K562 (cell line): ENCODE data around the gene MYO7A. TPM values are rescaled to one million over a fixed set of nuclear protein-coding genes. Genes with fewer than 3 reads are reported as not detected.

Experiments used
- ATAC-seq: fragments of 200-7000 bp; cut with Tn5 transposase; 3 replicates; pipeline ENCODE4 v1.9.1; 2020; ENCODE audit warnings: moderate library complexity
- BruUV-seq: library from RNA; stranded (reverse); fragments of 400-500 nt; replicated peaks from 2 replicates; lab custom pipeline; 2021; lab: Mats Ljungman, UMichigan
- CTCF ChIA-PET: fragments of 300-600 bp; formaldehyde crosslinking; extraction: SDS; loops from one replicate; lab custom pipeline; 2021; ENCODE audit warnings: low intra/inter-chr PET ratio; lab: Yijun Ruan, JAX
- POLR2A ChIA-PET: fragments of 300-600, 350-650 bp; sonication (Branson Sonifier 250); formaldehyde crosslinking; extraction: SDS; loops from one replicate; lab custom pipeline; 2021; ENCODE audit warnings: antibody characterized with exemption, inconsistent platforms; lab: Yijun Ruan, JAX
- DNase-seq, 4 experiments: peaks; one replicate each; pipeline versions ENCODE4 v3.0.0 to v3.0.0-alpha.2; 2011 to 2018; ENCODE audit warnings: low spot score in 3 of 4, mixed read lengths in 3 of 4; ENCODE audit errors: extremely low read depth in 1 of 4
- FAIRE-seq: peaks from 2 replicates; lab custom pipeline; 2011; peaks lifted over from hg19 to GRCh38; lab: Jason Lieb, UNC
- H2AFZ ChIP-seq: 2 replicates; pipeline ENCODE4 v1.6.0; 2011; ENCODE audit warnings: low read depth, low read length, control low read depth, inconsistent platforms
- H3K27ac ChIP-seq: fragments of 200-600 bp; 3 replicates; pipeline ENCODE4 v1.8.0; 2011; ENCODE audit warnings: low read depth, mild to moderate bottlenecking, control low read depth, inconsistent platforms, low read length, moderate library complexity, mixed read lengths; ENCODE audit errors: extremely low read depth
- H3K27me3 ChIP-seq, 2 experiments: fragments of 300-600 bp in 1 of 2; 2 replicates in 1 of 2; 3 replicates in 1 of 2; pipeline versions ENCODE4 v1.6.0 to v1.8.0; 2011; ENCODE audit warnings: inconsistent platforms in 2 of 2, low read length in 2 of 2, mild to moderate bottlenecking in 1 of 2, mixed read lengths in 1 of 2, moderate library complexity in 1 of 2; ENCODE audit not compliant: control insufficient read depth in 2 of 2, insufficient read depth in 2 of 2
- H3K36me3 ChIP-seq: fragments of 300-600 bp; 3 replicates; pipeline ENCODE4 v1.8.0; 2011; ENCODE audit warnings: mild to moderate bottlenecking, low read length, inconsistent platforms; ENCODE audit not compliant: control insufficient read depth, insufficient read depth
- H3K4me1 ChIP-seq, 2 experiments: fragments of 200-600 bp in 1 of 2; replicated peaks in 1 of 2; 2 replicates in 1 of 2; 3 replicates in 1 of 2; pipeline versions ENCODE4 v1.5.1 to v1.8.0; 2011; ENCODE audit warnings: inconsistent platforms in 2 of 2, low read length in 2 of 2, mild to moderate bottlenecking in 1 of 2, mixed read lengths in 1 of 2, moderate library complexity in 1 of 2; ENCODE audit not compliant: control insufficient read depth in 2 of 2, insufficient read depth in 2 of 2
- H3K4me2 ChIP-seq: 2 replicates; pipeline ENCODE4 v1.6.1; 2011; ENCODE audit warnings: low read length, control low read depth, inconsistent platforms, mixed read lengths; ENCODE audit not compliant: insufficient read depth
- H3K4me3 ChIP-seq: fragments of 200-600 bp; sonication (generic), shearing (Covaris generic); 2 replicates; pipeline ENCODE4 v1.5.1; 2016; ENCODE audit warnings: control low read depth, inconsistent platforms
- H3K79me2 ChIP-seq: fragments of 200-600 bp; 3 replicates; pipeline ENCODE4 v1.8.0; 2011; ENCODE audit warnings: low read length, inconsistent platforms; ENCODE audit not compliant: control insufficient read depth, insufficient read depth
- H3K9ac ChIP-seq, 2 experiments: 2 replicates each; pipeline versions ENCODE4 v1.6.0 to v1.6.1; 2011; ENCODE audit warnings: low read depth in 2 of 2, low read length in 2 of 2, control low read depth in 1 of 2, inconsistent platforms in 1 of 2, mild to moderate bottlenecking in 1 of 2, mixed read lengths in 1 of 2; ENCODE audit not compliant: insufficient read depth in 1 of 2
- H3K9me1 ChIP-seq: one replicate; pipeline ENCODE4 v1.6.0; 2011; ENCODE audit warnings: inconsistent platforms, mild to moderate bottlenecking, low read length, moderate library complexity; ENCODE audit not compliant: control insufficient read depth, insufficient read depth
- H3K9me3 ChIP-seq: replicated peaks from 2 replicates; pipeline ENCODE4 v1.5.1; 2011; ENCODE audit warnings: low read depth, low read length, inconsistent platforms; ENCODE audit not compliant: control insufficient read depth, insufficient read depth
- H4K20me1 ChIP-seq: replicated peaks from 2 replicates; pipeline ENCODE4 v1.6.1; 2011; ENCODE audit warnings: low read length, inconsistent platforms, mixed read lengths; ENCODE audit not compliant: control insufficient read depth, insufficient read depth
- FOXP1 ChIP-seq: sonication (generic); formaldehyde crosslinking; IDR thresholded peaks from 2 replicates; pipeline ENCODE4 v1.8.0; 2022; ENCODE audit warnings: mild to moderate bottlenecking, missing genetic modification reagents
- IRF2 ChIP-seq: sonication (generic); formaldehyde crosslinking; IDR thresholded peaks from 2 replicates; pipeline ENCODE4 v1.8.1; 2022; ENCODE audit warnings: mild to moderate bottlenecking, missing genetic modification reagents
- PTBP1 ChIP-seq: fragments of 200-400 bp; formaldehyde crosslinking; IDR thresholded peaks from 2 replicates; pipeline ENCODE4 v1.6.1; 2017; ENCODE audit warnings: low read depth, low read length
- RBM15 ChIP-seq: fragments of 200-400 bp; formaldehyde crosslinking; IDR thresholded peaks from 2 replicates; pipeline ENCODE4 v1.6.1; 2018; ENCODE audit warnings: mild to moderate bottlenecking, low read length, moderate library complexity; ENCODE audit not compliant: insufficient read depth
- SNIP1 ChIP-seq: fragments of 450-650 bp; IDR thresholded peaks from 2 replicates; pipeline ENCODE4 v1.7.1; 2017; ENCODE audit warnings: low read depth, mild to moderate bottlenecking
- TCF7L2 ChIP-seq: fragments of 150-350 bp; IDR thresholded peaks from 2 replicates; pipeline ENCODE4 v1.6.1; 2016; ENCODE audit warnings: low read depth, mild to moderate bottlenecking, low read length, moderate library complexity
- THRAP3 ChIP-seq: fragments of 450-650 bp; IDR thresholded peaks from 2 replicates; pipeline ENCODE4 v1.6.1; 2016; ENCODE audit warnings: mild to moderate bottlenecking, inconsistent platforms, borderline replicate concordance
- U2AF2 ChIP-seq: fragments of 200-400 bp; formaldehyde crosslinking; optimal IDR thresholded peaks from 2 replicates; pipeline ENCODE3; 2017; ENCODE audit warnings: low read depth, mild to moderate bottlenecking, low read length
- XRCC3 ChIP-seq: fragments of 450-650 bp; IDR thresholded peaks from 2 replicates; pipeline ENCODE4 v1.6.1; 2017; ENCODE audit warnings: mild to moderate bottlenecking, moderate library complexity
- ZBTB12 ChIP-seq: fragments of 250-450 bp; sonication (Bioruptor Pico); IDR thresholded peaks from 2 replicates; pipeline ENCODE4 v1.4.0; 2020
- ZNF717 ChIP-seq: fragments of 250-450 bp; sonication (Bioruptor Pico); IDR thresholded peaks from 2 replicates; pipeline ENCODE4 v1.5.0; 2021
- ZNF76 ChIP-seq: fragments of 250-450 bp; sonication (Bioruptor Pico); IDR thresholded peaks from 2 replicates; pipeline ENCODE4 v1.4.0; 2020; ENCODE audit warnings: mild to moderate bottlenecking, moderate library complexity, borderline replicate concordance
- WGBS: fragments of 100-300 bp; shearing (Covaris generic); methylation state at CpG from one replicate; pipeline ENCODE4 v1.1.6; 2016; ENCODE audit warnings: low coverage, mixed read lengths; ENCODE audit not compliant: insufficient coverage; ENCODE audit errors: missing lambda C conversion rate; 5-methylcytosine and 5-hydroxymethylcytosine counted together
- in situ Hi-C: fragments of 300-500 bp; cut with MboI; formaldehyde crosslinking; loops from 4 replicates; pipeline ENCODE4 v1.15.0; 2018; ENCODE audit warnings: inconsistent platforms, mixed read lengths
- intact Hi-C: fragments of 100-400 bp; cut with micrococcal nuclease; formaldehyde crosslinking; loops from 2 replicates; pipeline ENCODE4 v1.14.2; 2022
- polyA plus RNA-seq, 8 experiments: library from polyadenylated mRNA; depleted of rRNA in 4 of 8; stranded (reverse) in 5 of 8; unstranded in 3 of 8; fragments of >200 nt; fragmentation: Nextera tagmentation in 2 of 8; fragmentation: Illumina TruSeq in 1 of 8; extraction: Ambion mirVana in 2 of 8; extraction: Trizol in 1 of 8; gene quantifications; 2 replicates each; pipeline versions ENCODE4 v1.2.1 to v1.2.3, GENCODE V29; 2011 to 2014; ENCODE audit warnings: inconsistent platforms in 1 of 8, missing spikeins in 1 of 8
- total RNA-seq, 7 experiments: library from RNA; depleted of rRNA in 6 of 7; stranded (reverse); fragments of >200 nt in 6 of 7; fragmentation: Illumina TruSeq in 2 of 7; extraction: Trizol in 2 of 7; gene quantifications; 2 replicates each; pipeline versions ENCODE4 v1.2.1 to v1.2.3, GENCODE V29; 2011 to 2021; ENCODE audit warnings: low replicate concordance in 1 of 7
- TF ChIP-seq, protein P1 (sequence below): sonication (generic); formaldehyde crosslinking; IDR thresholded peaks from 2 replicates; pipeline ENCODE4 v1.8.0; 2022; ENCODE audit warnings: mild to moderate bottlenecking, low read depth, missing genetic modification reagents
- TF ChIP-seq, protein P2 (sequence below): sonication (generic); formaldehyde crosslinking; IDR thresholded peaks from 2 replicates; pipeline ENCODE4 v1.8.0; 2023; ENCODE audit warnings: missing genetic modification reagents, mild to moderate bottlenecking, borderline replicate concordance

Gene MYO7A
- total and polyA plus RNA-seq, 9 of the 15 experiments (the other 6 are each of a cell fraction or from before 2014, with no cell fraction given): 0.01 to 0.11 (median 0.07) TPM; not detected in 1

- WGBS: 36% methylated on average over 9 of the region's 9 CpGs
- Histone ChIP-seq H3K9me3 (no peaks in the 10 kb centered on the region), H3K27me3 (peaks cover 0 to 27% of the 10 kb centered on the region in 2 experiments; a peak in 3 of 5 replicates), H4K20me1 (peaks cover 16% of the 10 kb centered on the region; the same call in 1 of the 2 replicates), H3K79me2 (no peaks in the 10 kb centered on the region), H3K9ac (peak overlapping the region in 1 of 2 experiments; percentile 39; a peak in 1 of 4 replicates), H3K4me3 (no peak overlapping the region), H3K27ac (no peak overlapping the region), H3K4me2 (no peak overlapping the region), H3K36me3 (no peaks in the 10 kb centered on the region), H3K9me1 (no peaks in the 10 kb centered on the region), H2AFZ (no peak overlapping the region), H3K4me1 (peaks cover 0 to 20% of the 10 kb centered on the region in 2 experiments; a peak in 2 of 5 replicates)
- no TSS peak for BruUV-seq
- POLR2A ChIA-PET: interaction anchor here (0.6 to 1.8 kb wide), 3 partner anchors 9 to 58 kb away, joined by 3 to 5 read pairs (median 3); no protein-coding TSS in a partner anchor
- in situ Hi-C loops: no loop called here
- intact Hi-C loops: no loop called here
- CTCF ChIA-PET: no interaction called here
- FAIRE-seq (no peak), DNase-seq (no peak), ATAC-seq (no peak)
- TF ChIP-seq, protein P1, sequence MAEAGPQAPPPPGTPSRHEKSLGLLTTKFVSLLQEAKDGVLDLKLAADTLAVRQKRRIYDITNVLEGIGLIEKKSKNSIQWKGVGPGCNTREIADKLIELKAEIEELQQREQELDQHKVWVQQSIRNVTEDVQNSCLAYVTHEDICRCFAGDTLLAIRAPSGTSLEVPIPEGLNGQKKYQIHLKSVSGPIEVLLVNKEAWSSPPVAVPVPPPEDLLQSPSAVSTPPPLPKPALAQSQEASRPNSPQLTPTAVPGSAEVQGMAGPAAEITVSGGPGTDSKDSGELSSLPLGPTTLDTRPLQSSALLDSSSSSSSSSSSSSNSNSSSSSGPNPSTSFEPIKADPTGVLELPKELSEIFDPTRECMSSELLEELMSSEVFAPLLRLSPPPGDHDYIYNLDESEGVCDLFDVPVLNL: no peak
- TF ChIP-seq FOXP1 (CRISPR knock-in tag) (no peak), U2AF2 (no peak), IRF2 (CRISPR knock-in tag) (no peak), ZNF717 (CRISPR knock-in tag) (no peak), RBM15 (no peak), SNIP1 (no peak), PTBP1 (no peak), TCF7L2 (no peak), XRCC3 (no peak), ZBTB12 (CRISPR knock-in tag) (no peak), ZNF76 (no peak), THRAP3 (no peak)
- TF ChIP-seq, protein P2, sequence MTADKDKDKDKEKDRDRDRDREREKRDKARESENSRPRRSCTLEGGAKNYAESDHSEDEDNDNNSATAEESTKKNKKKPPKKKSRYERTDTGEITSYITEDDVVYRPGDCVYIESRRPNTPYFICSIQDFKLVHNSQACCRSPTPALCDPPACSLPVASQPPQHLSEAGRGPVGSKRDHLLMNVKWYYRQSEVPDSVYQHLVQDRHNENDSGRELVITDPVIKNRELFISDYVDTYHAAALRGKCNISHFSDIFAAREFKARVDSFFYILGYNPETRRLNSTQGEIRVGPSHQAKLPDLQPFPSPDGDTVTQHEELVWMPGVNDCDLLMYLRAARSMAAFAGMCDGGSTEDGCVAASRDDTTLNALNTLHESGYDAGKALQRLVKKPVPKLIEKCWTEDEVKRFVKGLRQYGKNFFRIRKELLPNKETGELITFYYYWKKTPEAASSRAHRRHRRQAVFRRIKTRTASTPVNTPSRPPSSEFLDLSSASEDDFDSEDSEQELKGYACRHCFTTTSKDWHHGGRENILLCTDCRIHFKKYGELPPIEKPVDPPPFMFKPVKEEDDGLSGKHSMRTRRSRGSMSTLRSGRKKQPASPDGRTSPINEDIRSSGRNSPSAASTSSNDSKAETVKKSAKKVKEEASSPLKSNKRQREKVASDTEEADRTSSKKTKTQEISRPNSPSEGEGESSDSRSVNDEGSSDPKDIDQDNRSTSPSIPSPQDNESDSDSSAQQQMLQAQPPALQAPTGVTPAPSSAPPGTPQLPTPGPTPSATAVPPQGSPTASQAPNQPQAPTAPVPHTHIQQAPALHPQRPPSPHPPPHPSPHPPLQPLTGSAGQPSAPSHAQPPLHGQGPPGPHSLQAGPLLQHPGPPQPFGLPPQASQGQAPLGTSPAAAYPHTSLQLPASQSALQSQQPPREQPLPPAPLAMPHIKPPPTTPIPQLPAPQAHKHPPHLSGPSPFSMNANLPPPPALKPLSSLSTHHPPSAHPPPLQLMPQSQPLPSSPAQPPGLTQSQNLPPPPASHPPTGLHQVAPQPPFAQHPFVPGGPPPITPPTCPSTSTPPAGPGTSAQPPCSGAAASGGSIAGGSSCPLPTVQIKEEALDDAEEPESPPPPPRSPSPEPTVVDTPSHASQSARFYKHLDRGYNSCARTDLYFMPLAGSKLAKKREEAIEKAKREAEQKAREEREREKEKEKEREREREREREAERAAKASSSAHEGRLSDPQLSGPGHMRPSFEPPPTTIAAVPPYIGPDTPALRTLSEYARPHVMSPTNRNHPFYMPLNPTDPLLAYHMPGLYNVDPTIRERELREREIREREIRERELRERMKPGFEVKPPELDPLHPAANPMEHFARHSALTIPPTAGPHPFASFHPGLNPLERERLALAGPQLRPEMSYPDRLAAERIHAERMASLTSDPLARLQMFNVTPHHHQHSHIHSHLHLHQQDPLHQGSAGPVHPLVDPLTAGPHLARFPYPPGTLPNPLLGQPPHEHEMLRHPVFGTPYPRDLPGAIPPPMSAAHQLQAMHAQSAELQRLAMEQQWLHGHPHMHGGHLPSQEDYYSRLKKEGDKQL: no peak
Observed at GRCh38 chr11:77130763-77131513, 2.9 kb downstream of the MYO7A start.
